IPS-NIHi7 (cell line): Measurements from ENCODE around the gene MAGEB5.
"Not testable (repeated sequence)": the region's sequence is repeated elsewhere in the genome, so short reads cannot be mapped to it uniquely, and the experiment has no call there.

ENCODE experiments used
- DNase-seq: peaks from one replicate; pipeline ENCODE4 v3.0.0; 2012; ENCODE audit warnings: mixed read lengths; ENCODE audit errors: extremely low spot score

The MAGEB5 gene

DNA sequence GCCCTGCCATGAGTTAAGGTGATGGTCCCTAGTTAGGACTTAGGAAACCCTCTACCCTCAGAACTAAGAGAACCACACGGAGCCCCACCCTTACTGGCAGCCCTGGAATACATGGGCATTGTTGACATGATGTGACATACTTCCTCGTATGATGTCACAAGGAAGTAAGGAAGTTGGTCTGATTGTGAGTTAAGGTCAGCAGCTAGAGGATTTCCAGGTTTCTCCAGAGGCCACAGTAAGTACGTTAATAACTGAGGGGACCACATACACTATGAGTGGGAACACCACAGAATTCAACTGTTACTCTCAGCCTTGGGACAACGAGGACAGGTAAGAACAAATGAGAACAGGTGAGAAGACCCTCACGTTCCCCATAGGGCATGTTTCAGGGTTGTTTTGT lies at the start of gene MAGEB5:
TSS of gene MAGEB5 (plus strand) at position 301 of the 400 bp plus-strand sequence. CDS start 1,133 bp downstream, outside the sequence.
- no peak for DNase-seq

DNA sequence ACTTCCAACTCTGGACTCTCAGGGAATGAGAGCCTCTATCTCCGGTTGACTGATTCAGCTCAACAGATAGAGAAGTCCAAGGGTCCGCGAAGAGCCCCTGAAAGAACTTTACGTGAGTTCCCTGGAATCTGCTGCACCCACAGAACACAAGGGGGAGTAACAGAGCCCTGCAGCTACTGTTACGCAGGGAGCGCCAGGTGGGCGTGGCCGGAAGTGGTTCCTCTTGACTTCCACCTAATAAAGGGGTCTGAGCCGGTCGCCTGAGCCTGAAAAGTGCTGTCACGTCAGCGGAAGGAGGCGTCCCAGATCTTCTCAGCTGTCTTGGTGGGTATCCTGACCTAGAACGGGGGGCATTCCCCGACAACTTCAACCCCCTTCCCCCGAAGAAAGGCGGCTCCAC lies 23.8 kb upstream of the MAGEB5 start, which contains the start of gene MAGEB6:
TSS of gene MAGEB6 (plus strand) at position 237 of the 400 bp plus-strand sequence. CDS start 1,407 bp downstream, outside the sequence.
- DNase-seq: peak; percentile 18

GRCh38 chrX:26203561-26203960 lies 12.4 kb upstream of the MAGEB5 start:
- DNase-seq: no peak

GRCh38 chrX:26204717-26205116 lies 11.3 kb upstream of the MAGEB5 start:
- DNase-seq: not testable (repeated sequence)

GRCh38 chrX:26208012-26208411 lies 8.0 kb upstream of the MAGEB5 start:
- DNase-seq: no peak

DNA sequence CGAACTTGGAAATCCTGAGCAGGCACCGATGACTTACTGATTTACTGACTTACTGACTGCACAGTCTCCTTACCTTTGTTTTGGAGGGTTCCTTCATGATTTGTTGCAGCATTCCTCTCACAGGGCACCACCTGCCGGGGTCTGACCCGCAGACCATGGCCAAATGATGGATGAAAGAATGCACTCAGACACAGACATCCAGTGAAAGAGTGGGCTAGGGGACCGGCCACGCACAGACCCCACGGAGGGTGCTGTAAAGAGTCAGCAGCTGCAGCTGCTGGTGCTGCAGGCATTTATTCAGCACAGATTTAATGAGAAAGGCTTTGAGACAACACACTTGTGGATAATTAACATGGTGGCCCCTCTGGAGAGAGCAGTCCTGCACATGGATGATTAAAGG lies 3.4 kb downstream of the MAGEB5 start:
- no peak for DNase-seq

GRCh38 chrX:26234177-26234576 lies 18.2 kb downstream of the MAGEB5 start:
- DNase-seq: no peak

DNA sequence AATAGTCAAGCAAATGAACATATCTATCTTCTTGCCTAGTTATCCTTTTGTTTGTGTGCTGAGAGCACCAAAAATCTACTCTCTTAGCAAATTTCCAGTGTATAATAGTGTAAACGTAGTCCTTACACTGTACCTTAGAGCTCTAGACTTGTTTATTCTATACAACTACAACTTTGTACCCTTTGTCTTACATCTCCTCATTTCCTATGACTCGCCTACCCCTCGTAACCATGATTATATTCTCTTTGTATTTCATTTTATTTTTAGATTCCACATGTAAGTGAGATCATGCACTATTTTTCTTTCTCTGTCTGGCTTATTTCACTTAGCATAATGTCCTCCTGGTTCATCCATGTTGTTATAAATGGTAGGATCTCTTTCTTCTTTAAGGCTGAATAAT lies 37.6 kb downstream of the MAGEB5 start:
- DNase-seq: no peak

DNA sequence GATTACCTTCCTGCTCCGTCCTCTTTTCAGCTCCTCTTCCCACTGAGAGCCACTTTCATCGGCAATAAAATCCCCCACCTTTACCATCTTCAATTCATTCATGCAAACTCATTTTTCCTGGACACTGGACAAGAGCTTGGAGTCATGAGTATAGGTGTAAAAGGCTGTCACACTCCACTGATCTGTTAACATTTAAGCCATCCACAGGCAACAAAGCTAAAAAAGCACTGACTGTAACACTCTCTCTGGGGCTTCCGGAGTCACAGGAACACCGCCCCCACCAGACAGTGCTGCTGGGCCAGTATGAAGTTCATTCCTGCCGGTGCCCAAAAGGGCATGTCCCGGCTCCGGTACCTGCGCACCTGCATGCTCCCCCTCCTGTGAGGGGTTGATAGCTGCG lies 38.5 kb downstream of the MAGEB5 start:
- no peak for DNase-seq

GRCh38 chrX:26262121-26262523 lies 46.2 kb downstream of the MAGEB5 start:
- no peak for DNase-seq
